NOMO-1 treated with dmso at 0.1 percent for 144 hours (cell line): Measurements from ENCODE around the gene NME2.
A peak's percentile ranks its signal among the peaks of the same experiment; 100 is the strongest.
"Not testable (repeated sequence)": the region's sequence is repeated elsewhere in the genome, so short reads cannot be mapped to it uniquely, and the experiment has no call there.

Experiments used
- DNase-seq: peaks from one replicate; lab custom pipeline; 2025; ENCODE audit not compliant: unreplicated experiment; lab: John Stamatoyannopoulos, UW

The NME2 gene

DNA sequence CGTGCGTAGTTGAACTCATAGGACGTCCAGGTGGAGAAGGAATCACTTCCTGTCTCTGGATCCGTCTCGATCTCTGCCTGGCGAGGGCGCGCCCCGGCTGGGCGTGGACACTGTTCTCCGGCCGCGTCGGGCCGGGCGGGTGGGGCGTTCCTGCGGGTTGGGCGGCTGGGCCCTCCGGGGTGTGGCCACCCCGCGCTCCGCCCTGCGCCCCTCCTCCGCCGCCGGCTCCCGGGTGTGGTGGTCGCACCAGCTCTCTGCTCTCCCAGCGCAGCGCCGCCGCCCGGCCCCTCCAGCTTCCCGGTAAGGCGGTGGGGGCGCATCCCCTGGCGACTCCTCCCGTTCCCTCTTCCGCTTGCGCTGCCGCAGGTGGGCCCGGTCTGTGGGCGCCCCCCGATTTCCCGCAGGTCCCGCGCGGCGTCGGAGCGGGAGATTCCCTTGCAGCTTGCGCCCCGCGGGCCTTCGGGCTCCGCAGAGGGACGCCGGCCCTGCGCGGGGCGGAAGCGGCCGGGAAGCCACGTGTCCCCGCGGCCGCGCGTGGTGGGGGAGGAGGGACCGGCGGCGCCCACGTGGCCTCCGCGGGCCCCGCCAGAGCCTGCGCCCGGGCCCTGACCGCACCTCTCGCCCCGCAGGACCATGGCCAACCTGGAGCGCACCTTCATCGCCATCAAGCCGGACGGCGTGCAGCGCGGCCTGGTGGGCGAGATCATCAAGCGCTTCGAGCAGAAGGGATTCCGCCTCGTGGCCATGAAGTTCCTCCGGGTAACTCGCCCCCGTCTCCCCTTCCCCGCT is at the start of gene NME2:
NME2 (plus strand) TSS at position 214 of the 789 bp plus-strand sequence; CDS start at position 634, 420 bp downstream.
- DNase-seq, result peak; percentile 67

DNA sequence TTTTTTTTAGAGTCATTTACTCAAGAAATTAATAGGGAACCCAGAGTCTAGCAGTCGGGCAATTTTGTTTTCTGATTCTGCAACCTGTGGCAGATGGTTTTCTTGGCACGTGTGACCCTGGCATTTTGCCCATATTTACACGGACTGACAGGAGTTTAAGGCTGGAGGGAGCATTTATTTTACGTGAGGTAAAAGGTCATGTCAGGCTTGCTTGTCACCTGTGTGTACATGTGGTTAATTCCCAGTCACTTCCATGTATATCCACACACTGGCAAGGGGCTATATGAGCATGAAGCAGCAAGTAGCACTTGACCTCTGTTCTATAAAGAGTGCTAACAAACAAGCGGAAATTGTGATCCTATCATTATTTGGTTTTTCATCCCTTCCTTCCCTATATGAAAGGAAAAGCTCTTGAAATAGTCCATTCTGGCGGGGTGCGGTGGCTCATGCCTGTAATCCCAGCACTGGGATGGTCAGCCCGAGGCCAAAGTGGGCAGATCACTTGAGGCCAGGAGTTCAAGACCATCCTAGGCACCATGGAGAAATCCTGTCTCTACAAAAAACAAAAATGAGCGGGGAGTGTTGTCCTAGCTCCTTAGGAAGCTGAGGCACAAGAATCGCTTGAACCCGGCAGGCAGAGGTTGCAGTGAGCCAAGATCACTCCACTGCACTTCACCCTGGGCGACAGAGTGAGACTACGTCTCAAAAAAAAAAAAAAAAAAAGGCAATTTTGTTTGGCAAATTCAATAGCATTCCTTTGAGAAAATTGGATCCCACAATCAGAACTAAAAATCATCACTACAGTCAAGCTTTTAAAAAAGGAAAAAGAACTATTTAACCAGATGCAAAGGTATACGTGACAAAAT is 47.6 kb upstream of the NME2 start:
- DNase-seq, result no peak

- DNase-seq, result peak; percentile 7
Measured at GRCh38 chr17:51119415-51120356, 46.5 kb upstream of the NME2 start.

- no peak for DNase-seq
Measured at GRCh38 chr17:51120357-51120738, 45.9 kb upstream of the NME2 start.

DNA sequence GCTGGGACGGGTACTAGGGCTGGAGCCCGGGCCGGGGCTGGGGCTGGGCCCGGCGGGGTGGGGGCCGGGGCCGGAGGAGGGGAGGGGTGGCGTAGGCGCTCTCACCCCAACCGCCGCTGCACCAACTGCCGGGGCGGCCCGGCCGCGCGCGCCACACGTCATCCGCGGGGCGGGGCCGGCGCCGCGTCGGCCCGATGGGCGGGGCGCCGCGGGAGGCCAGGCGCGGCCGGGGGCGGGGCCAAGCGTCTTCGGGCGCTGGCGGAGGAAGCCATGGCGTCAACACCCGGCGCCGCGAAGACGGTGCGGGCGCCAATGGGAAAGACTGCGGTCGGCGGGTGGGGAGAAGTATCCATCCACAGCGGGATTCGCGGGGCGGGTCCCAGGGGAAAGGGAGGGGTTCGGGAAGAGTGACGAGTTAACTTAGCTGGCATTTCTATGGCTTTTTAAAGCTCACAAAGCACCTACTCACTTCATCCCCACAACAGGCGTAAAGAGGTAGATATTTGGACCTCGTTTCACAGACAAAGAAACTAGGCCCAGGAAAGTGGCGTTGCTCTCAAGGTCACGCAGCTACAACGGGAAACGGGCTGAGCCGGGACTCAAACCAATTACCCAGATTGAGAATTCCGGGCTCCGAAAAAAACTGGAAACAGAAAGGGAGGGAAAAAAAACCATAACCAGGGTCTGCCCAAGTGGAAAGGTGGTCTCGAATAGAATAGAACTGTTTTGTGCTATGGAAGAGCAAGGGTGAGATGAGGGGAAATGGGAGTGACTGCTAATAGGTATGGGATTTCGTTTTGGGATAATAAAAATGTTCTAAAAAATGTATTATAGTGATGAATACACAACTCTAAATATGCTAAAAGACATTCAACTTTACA is 45.2 kb upstream of the NME2 start, which contains the start of gene SPAG9:
SPAG9 (minus strand) TSS at position 130 of the 881 bp plus-strand sequence. CDS start 212 bp downstream, outside the sequence.
- DNase-seq, result peak; percentile 94

GRCh38 chr17:51121620-51122472 is 44.4 kb upstream of the NME2 start:
- DNase-seq, result peak; percentile 91

DNA sequence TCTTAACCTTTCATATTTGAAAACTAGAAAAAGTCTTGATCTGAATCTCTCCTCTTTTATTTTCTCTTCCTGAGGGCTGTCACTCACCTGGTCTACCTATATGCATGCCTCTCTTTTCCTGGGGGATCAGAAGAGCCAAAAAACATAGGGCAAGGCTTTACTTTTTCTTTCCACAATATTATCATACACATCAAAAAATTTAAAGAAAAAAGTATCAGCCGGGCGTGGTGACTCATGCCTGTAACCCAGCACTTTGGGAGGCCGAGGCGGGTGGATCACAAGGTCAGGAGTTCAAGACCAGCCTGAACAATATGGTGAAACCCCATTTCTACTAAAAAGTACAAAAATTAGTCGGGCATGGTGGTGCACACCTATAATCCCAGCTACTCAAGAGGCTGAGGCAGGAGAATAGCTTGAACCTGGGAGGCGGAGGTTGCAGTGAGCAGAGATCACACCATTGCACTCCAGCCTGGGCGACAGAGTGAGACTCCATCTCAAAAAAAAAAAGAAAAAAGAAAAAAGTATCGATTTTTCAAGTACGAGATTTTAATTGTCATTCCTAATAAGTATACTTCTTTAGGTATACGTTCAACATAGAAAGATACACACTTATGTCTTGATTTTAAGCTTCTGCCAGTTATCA is 43.6 kb upstream of the NME2 start:
- not testable (repeated sequence) for DNase-seq

DNA sequence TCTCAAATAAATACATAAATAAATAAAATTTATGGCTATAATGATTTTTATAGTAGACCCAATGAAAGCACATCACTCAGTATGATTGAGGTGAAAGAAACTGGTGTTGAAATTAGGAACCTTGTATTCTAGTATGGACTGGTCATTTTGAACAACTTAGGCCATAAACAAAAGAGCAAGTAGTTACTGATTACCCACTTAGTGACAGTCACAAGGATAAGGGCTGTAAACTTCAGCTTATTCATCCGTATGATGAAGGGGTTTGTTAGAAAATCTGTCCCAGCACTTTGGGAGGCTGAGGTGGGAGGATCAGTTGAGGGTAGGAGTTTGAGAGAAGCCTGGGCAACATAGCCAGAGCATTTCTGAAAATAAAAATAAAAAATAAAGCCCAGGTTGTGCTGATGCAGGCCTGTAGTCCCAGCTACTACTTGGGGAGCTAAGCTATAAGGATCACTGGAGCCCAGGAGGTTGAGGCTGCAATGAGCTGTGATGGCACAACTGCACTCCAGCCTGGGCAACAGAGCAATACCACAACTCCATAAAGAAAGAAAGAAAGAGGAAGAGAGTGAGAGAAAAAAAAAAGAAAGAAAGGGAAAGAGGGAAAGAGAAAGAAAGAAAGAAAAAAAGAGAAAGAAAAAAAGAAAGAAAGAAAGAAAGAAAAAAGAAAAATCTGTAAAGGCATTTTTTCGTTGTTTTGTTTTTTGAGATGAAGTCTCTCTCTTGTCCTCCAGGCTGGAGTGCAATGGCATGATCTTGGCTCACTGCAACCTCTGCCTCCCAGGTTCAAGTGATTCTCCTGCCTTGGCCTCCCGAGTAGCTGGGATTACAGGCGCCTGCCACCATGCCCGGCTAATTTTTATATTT is 41.3 kb upstream of the NME2 start:
- no peak for DNase-seq

DNA sequence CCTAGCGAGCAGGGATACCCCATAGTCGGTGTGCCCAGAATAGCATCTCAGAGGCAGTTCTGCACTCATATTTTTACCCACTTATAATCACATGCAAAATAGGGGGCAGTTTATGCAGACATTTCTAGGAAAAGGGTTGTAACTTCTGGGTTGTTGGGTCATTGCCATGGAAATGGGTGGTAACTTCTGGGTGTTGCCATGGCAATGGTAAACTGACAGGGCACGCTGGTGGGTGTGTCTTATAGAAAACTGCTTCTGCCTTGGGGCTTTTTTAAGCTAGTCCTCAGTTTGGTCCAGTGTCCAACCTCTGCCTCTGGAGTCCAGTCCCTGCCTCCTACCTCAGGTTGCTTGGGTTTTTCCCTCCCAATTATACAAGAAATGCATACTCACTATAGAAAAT is 38.1 kb upstream of the NME2 start:
- no peak for DNase-seq

DNA sequence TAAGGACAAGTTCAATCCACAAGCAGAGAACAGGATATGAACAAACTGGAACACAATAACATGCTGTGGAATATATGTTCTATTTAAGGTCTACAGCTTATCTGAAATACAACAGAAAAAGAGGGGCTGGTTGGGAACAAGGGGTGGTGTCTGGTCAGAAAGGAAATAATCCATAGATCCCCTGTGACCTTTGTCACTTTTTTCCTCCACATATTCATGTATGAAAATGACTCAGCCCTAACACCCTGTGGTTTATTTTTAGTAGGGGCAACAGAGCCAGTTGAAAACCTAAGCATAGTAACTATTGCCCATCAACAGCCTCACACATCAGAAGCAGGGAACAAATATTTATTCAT is 33.3 kb upstream of the NME2 start:
- DNase-seq, result no peak

DNA sequence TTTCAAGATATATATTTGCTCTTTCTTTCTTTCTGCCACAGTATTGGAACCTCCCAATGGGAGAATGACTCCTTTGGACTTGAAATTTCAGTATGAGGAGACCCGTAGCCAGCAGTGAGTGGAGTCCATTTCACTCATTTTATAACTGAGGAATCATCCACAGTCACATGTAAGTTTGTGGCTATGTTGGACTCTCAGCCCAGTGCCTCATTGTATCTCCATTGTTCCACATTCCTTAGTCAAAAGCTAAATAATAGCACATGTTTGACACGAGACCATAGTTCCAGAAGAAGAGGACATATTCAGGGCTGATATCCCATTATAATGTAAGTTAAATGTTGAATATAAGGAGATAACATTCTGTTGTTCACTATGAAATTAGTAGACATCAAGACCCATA is 32.8 kb upstream of the NME2 start:
- no peak for DNase-seq

- DNase-seq, result no peak
Measured at GRCh38 chr17:51135956-51136355, 30.3 kb upstream of the NME2 start.

DNA sequence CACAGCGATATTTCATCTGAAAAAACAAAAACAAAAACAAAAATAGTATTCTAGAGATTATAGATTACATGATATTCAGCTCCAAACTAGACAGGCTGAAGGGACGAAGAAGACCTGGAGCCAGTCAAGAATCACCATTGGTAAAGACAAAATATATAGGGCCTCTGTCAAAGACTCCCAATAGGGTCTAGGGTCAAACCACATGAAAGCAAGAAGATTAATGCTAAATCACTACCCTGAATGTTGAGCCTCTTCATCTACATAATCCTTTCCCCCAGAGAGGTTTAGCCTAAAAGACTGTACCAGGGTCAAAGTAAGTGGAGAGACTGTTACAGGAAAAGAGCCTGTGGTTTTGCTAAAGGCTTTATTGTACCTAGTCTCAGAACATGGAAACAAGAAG is 23.6 kb upstream of the NME2 start:
- DNase-seq, result no peak

DNA sequence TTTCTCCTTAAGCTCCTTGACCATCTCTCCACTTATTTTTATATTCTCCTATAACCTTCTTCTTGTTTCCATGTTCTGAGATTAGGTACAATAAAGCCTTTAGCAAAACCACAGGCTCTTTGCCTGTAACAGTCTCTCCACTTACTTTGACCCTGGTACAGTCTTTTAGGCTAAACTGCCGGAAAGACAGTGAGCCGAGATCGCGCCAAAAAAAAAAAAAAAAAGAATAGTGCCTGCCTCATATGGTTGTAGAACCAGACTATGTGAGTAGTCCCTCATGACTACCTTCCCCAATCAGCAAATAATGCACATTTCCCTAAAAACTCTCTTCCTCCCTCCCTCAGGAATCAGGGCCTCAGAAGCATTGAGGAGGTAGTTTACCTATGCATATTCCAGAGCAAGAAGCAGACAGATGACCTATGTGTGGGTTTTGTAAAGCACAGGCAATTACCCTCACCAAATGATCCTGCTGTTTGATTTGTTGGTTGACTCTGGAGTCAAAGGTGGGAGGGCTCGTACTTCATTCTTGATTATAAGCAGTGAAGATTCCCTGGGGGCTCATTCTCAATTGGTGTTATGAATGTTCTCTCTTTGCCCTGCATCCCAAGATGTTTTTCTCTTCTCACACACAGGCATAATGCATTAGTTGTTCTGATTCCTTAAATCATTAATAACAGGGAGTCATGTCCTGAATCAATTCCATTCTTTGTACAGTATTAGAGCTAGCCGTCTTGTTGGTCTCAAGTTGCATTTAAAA is 21.8 kb upstream of the NME2 start:
- DNase-seq, result no peak

DNA sequence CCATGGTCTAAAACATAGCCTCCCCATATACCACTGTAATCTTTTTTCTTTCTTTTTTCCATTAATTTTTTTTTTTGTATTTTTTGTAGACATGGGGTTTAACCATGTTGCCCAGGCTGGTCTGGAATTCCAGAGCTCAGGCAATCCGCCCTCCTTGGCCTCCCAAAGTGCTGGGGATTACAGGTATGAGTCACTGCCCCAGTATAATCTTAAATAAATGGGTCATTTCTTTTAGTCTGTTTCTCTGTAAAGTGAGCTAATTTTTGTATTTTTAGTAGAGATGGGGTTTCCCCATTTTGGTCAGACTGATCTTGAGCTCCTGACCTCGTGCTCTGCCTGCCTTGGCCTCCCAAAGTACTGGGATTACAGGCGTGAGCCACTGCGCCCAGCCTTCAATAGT is 18.6 kb upstream of the NME2 start:
- DNase-seq, result no peak

- DNase-seq, result no peak
Measured at GRCh38 chr17:51149163-51149562, 17.0 kb upstream of the NME2 start.

- DNase-seq, result no peak
Measured at GRCh38 chr17:51150932-51151331, 15.3 kb upstream of the NME2 start.
